Cerebellar cortex (tissue), 1 donor: ENCODE results near the gene S100PBP.

Experiments used
- DNase-seq: peaks from one replicate; pipeline ENCODE4 v3.0.0-alpha.2; 2015; ENCODE audit warnings: low spot score

The S100PBP gene

GRCh38 chr1:32887623-32888022 is 70.2 kb downstream of the S100PBP start:
- DNase-seq, result no peak

- DNase-seq, result no peak
These were observed 70.7 kb downstream of the S100PBP start for GRCh38 chr1:32888134-32888533.

- no peak for DNase-seq
These were observed 71.4 kb downstream of the S100PBP start for GRCh38 chr1:32888677-32889420.

- no peak for DNase-seq
These were observed 72.4 kb downstream of the S100PBP start for GRCh38 chr1:32889731-32890278.

GRCh38 chr1:32890516-32891240 is 73.2 kb downstream of the S100PBP start:
- DNase-seq, result no peak

- DNase-seq, result no peak
These were observed 73.8 kb downstream of the S100PBP start for GRCh38 chr1:32891241-32891570.

- no peak for DNase-seq
These were observed 74.2 kb downstream of the S100PBP start for GRCh38 chr1:32891630-32892029.

- DNase-seq, result peak; percentile 59
These were observed 75.1 kb downstream of the S100PBP start for GRCh38 chr1:32892368-32893197.

GRCh38 chr1:32893198-32894018 is 76.0 kb downstream of the S100PBP start:
- peak; percentile 51 for DNase-seq

GRCh38 chr1:32894019-32894600 is 76.7 kb downstream of the S100PBP start:
- no peak for DNase-seq

GRCh38 chr1:32894681-32895080 is 77.2 kb downstream of the S100PBP start:
- DNase-seq, result no peak

- no peak for DNase-seq
These were observed 78.1 kb downstream of the S100PBP start for GRCh38 chr1:32895325-32896215.

- no peak for DNase-seq
These were observed 79.0 kb downstream of the S100PBP start for GRCh38 chr1:32896451-32896850.

GRCh38 chr1:32897082-32898049 is 79.9 kb downstream of the S100PBP start:
- DNase-seq, result no peak

- no peak for DNase-seq
These were observed 80.6 kb downstream of the S100PBP start for GRCh38 chr1:32898056-32898455.

GRCh38 chr1:32898958-32899357 is 81.5 kb downstream of the S100PBP start:
- no peak for DNase-seq

GRCh38 chr1:32899586-32900296 is 82.3 kb downstream of the S100PBP start:
- no peak for DNase-seq

- DNase-seq, result no peak
These were observed 83.0 kb downstream of the S100PBP start for GRCh38 chr1:32900371-32900955.
